ENCODE data around the gene LSM7. TPM values are rescaled to one million over a fixed set of nuclear protein-coding genes. Genes with fewer than 3 reads are reported as not detected.
A peak's percentile ranks its signal among the peaks of the same experiment; 100 is the strongest.

LSM7 gene
- total and polyA plus RNA-seq, 2 of the 13 experiments (the other 11 are each of a cell fraction or from before 2014, with no cell fraction given): 140 to 205 TPM

- no peaks in the 10 kb centered on the region; a peak in 1 of 5 replicates for H3K27me3 ChIP-seq (ENCODE audit: control insufficient read depth in 1 of 2, insufficient read depth in 2 of 2, low read length in 2 of 2)
- H3K27ac ChIP-seq (ENCODE audit: extremely low read length, insufficient read depth, low read length): peak overlapping the region; percentile 82
- DNase-seq (ENCODE audit: low spot score) (peak; percentile 32), ATAC-seq (no peak), FAIRE-seq (peak; percentile 42)
- H4K20me1 ChIP-seq (ENCODE audit: insufficient read depth, low read length): 0 out of 2 replicates have a peak, but pooled peaks cover 2% of the 10 kb centered on the region
- H3K79me2 ChIP-seq (ENCODE audit: insufficient read depth, low read length): peaks cover 38% of the 10 kb centered on the region
- BruUV-seq (replicated peaks): TSS peak; percentile 79
- H3K4me3 ChIP-seq (replicated peaks in 1 of 3; ENCODE audit: insufficient read depth in 1 of 3, low read depth in 2 of 3, low read length in 3 of 3): peak overlapping the region; percentile 87 to 94 (median 89)
- 3% methylated on average over 18 of the region's 18 CpGs for WGBS (ENCODE audit: low lambda C conversion rate)
- H3K9ac ChIP-seq (ENCODE audit: insufficient read depth, low read depth, low read length): peak overlapping the region; percentile 97
- ChIA-PET CTCF (ENCODE audit: low intra/inter-chr PET ratio, low total read pairs) (no interaction called here), POLR2A (interaction anchor here (0.6 to 1.9 kb wide), 4 partner anchors 9 to 353 kb away, joined by 3 to 4 read pairs (median 3); no protein-coding TSS in a partner anchor)
- TF ChIP-seq TP53 (CRISPR knock-in tag; conservative IDR thresholded peaks at IDR 0.05) (no peak), CREB1 (IDR thresholded peaks at IDR 0.05) (peak; percentile 16; the same call in 1 of the 2 replicates), CREB1 (CRISPR knock-in tag; IDR thresholded peaks at IDR 0.05) (no peak), ZNF770 (CRISPR knock-in tag; IDR thresholded peaks at IDR 0.05) (0 out of 2 replicates have a peak, but pooled peaks have one; percentile 3), NFYB (CRISPR knock-in tag; IDR thresholded peaks at IDR 0.05) (peak; percentile 44), SUZ12 (IDR thresholded peaks at IDR 0.05; ENCODE audit: low read depth, low read length) (no peak), ASH2L (IDR thresholded peaks at IDR 0.05; ENCODE audit: insufficient read length, low read depth, low read length) (no peak), ZNF839 (CRISPR knock-in tag; IDR thresholded peaks at IDR 0.05; ENCODE audit: borderline replicate concordance) (no peak)
- in situ Hi-C loops (cut with HindIII; ENCODE audit: extremely low pct_ligation_motif_present, low pct_unique_long_range_greater_than_20kb): no loop called here
- no peak overlapping the region for H2AFZ ChIP-seq (ENCODE audit: low read length)
- intact Hi-C loops (cut with micrococcal nuclease; ENCODE audit: unreplicated experiment): loop anchor here (2.0 kb wide), 1 partner anchor 69 kb away; no protein-coding TSS in a partner anchor
- H3K4me1 ChIP-seq (ENCODE audit: insufficient read depth, low read length): peaks cover 48% of the 10 kb centered on the region
- H3K9me3 ChIP-seq (ENCODE audit: low read length): no peaks in the 10 kb centered on the region
- peaks cover 7 to 31% of the 10 kb centered on the region in 2 experiments; a peak in 4 of 5 replicates for H3K36me3 ChIP-seq (replicated peaks in 1 of 2; ENCODE audit: control insufficient read depth in 1 of 2, insufficient read depth in 2 of 2, low read length in 2 of 2)
- H3K4me2 ChIP-seq (ENCODE audit: low read depth, low read length): peak overlapping the region; percentile 95
Observed at GRCh38 chr19:2327773-2328400, 499 bp downstream of the LSM7 start.

Data from HepG2 (cell line).